Measurements from ENCODE around the gene SLC24A2.
"Not testable (repeated sequence)": the region's sequence is repeated elsewhere in the genome, so short reads cannot be mapped to it uniquely, and the experiment has no call there.

The SLC24A2 gene

GRCh38 chr9:19788614-19789271, at the start of gene SLC24A2:
SLC24A2 (minus strand) TSS chr9:19789037.
- DNase-seq (ENCODE audit: low spot score in 2 of 2) (no peak), ATAC-seq (ENCODE audit: low read depth) (no peak)
- no peaks in the 10 kb centered on the region for H3K4me1 Mint-ChIP-seq
- H3K27ac Mint-ChIP-seq = no peak within 1 kb of the TSS
- H3K9me3 Mint-ChIP-seq = no peaks in the 10 kb centered on the region
- no peak within 1 kb of the TSS for H3K4me3 Mint-ChIP-seq
- H3K36me3 Mint-ChIP-seq = no peaks in the 10 kb centered on the region
- H3K27me3 Mint-ChIP-seq = no peaks in the 10 kb centered on the region

GRCh38 chr9:19833331-19833730, 44.5 kb upstream of the SLC24A2 start:
- H3K27ac Mint-ChIP-seq; H3K4me3 Mint-ChIP-seq; H3K4me1 Mint-ChIP-seq; ATAC-seq (ENCODE audit: low read depth); H3K27me3 Mint-ChIP-seq; H3K9me3 Mint-ChIP-seq; DNase-seq (ENCODE audit: low spot score in 2 of 2); H3K36me3 Mint-ChIP-seq: not testable (repeated sequence)

GRCh38 chr9:19830796-19831195, 42.0 kb upstream of the SLC24A2 start:
- no peak overlapping the region for H3K27ac Mint-ChIP-seq
- H3K4me3 Mint-ChIP-seq = no peak overlapping the region
- DNase-seq (ENCODE audit: low spot score in 2 of 2) (no peak), ATAC-seq (ENCODE audit: low read depth) (no peak)
- peaks cover 2% of the 10 kb centered on the region for H3K9me3 Mint-ChIP-seq
- no peaks in the 10 kb centered on the region for H3K27me3 Mint-ChIP-seq
- H3K36me3 Mint-ChIP-seq = no peaks in the 10 kb centered on the region
- no peaks in the 10 kb centered on the region for H3K4me1 Mint-ChIP-seq

GRCh38 chr9:19828576-19829109, 39.8 kb upstream of the SLC24A2 start:
- ATAC-seq (ENCODE audit: low read depth) (no peak), DNase-seq (ENCODE audit: low spot score in 2 of 2) (no peak)
- H3K27me3 Mint-ChIP-seq = no peaks in the 10 kb centered on the region
- H3K27ac Mint-ChIP-seq = no peak overlapping the region
- no peak overlapping the region for H3K4me3 Mint-ChIP-seq
- no peaks in the 10 kb centered on the region for H3K9me3 Mint-ChIP-seq
- H3K36me3 Mint-ChIP-seq = no peaks in the 10 kb centered on the region
- H3K4me1 Mint-ChIP-seq = no peaks in the 10 kb centered on the region

- Mint-ChIP-seq H3K9me3 (peaks cover 9% of the 10 kb centered on the region), H3K27me3 (no peaks in the 10 kb centered on the region), H3K4me1 (no peaks in the 10 kb centered on the region), H3K4me3 (no peak overlapping the region), H3K27ac (no peak overlapping the region), H3K36me3 (no peaks in the 10 kb centered on the region)
- DNase-seq (ENCODE audit: low spot score in 2 of 2) (no peak), ATAC-seq (ENCODE audit: low read depth) (no peak)
These were observed 27.9 kb upstream of the SLC24A2 start for GRCh38 chr9:19816769-19817168.

GRCh38 chr9:19812194-19812593, 23.4 kb upstream of the SLC24A2 start:
- Mint-ChIP-seq H3K36me3 (no peaks in the 10 kb centered on the region), H3K27me3 (no peaks in the 10 kb centered on the region), H3K4me1 (no peaks in the 10 kb centered on the region), H3K9me3 (peaks cover 11% of the 10 kb centered on the region), H3K4me3 (no peak overlapping the region), H3K27ac (no peak overlapping the region)
- ATAC-seq (ENCODE audit: low read depth) (no peak), DNase-seq (ENCODE audit: low spot score in 2 of 2) (no peak)

- ATAC-seq (ENCODE audit: low read depth) = no peak
- H3K27ac Mint-ChIP-seq = no peak overlapping the region
- peaks cover 6% of the 10 kb centered on the region for H3K9me3 Mint-ChIP-seq
- H3K27me3 Mint-ChIP-seq = no peaks in the 10 kb centered on the region
- no peaks in the 10 kb centered on the region for H3K36me3 Mint-ChIP-seq
- no peaks in the 10 kb centered on the region for H3K4me1 Mint-ChIP-seq
- no peak overlapping the region for H3K4me3 Mint-ChIP-seq
- DNase-seq (ENCODE audit: low spot score in 2 of 2) = no peak
These were observed 20.8 kb upstream of the SLC24A2 start for GRCh38 chr9:19809422-19810269.

- ATAC-seq (ENCODE audit: low read depth) (no peak), DNase-seq (ENCODE audit: low spot score in 2 of 2) (no peak)
- Mint-ChIP-seq H3K4me3 (no peak overlapping the region), H3K27ac (no peak overlapping the region), H3K36me3 (no peaks in the 10 kb centered on the region), H3K27me3 (no peaks in the 10 kb centered on the region), H3K9me3 (peaks cover 6% of the 10 kb centered on the region), H3K4me1 (no peaks in the 10 kb centered on the region)
These were observed 18.5 kb upstream of the SLC24A2 start for GRCh38 chr9:19807182-19807892.

- DNase-seq (ENCODE audit: low spot score in 2 of 2) (no peak), ATAC-seq (ENCODE audit: low read depth) (no peak)
- H3K9me3 Mint-ChIP-seq = no peaks in the 10 kb centered on the region
- no peaks in the 10 kb centered on the region for H3K4me1 Mint-ChIP-seq
- H3K4me3 Mint-ChIP-seq = no peak overlapping the region
- no peaks in the 10 kb centered on the region for H3K36me3 Mint-ChIP-seq
- H3K27ac Mint-ChIP-seq = no peak overlapping the region
- no peaks in the 10 kb centered on the region for H3K27me3 Mint-ChIP-seq
These were observed 15.6 kb upstream of the SLC24A2 start for GRCh38 chr9:19804431-19804830.

- Mint-ChIP-seq H3K27ac (no peak overlapping the region), H3K4me1 (no peaks in the 10 kb centered on the region), H3K4me3 (no peak overlapping the region), H3K27me3 (no peaks in the 10 kb centered on the region), H3K36me3 (no peaks in the 10 kb centered on the region), H3K9me3 (peaks cover 3% of the 10 kb centered on the region)
- no peak for ATAC-seq (ENCODE audit: low read depth)
- DNase-seq (ENCODE audit: low spot score in 2 of 2) = no peak
These were observed 12.0 kb upstream of the SLC24A2 start for GRCh38 chr9:19800884-19801283.

GRCh38 chr9:19799784-19800183, 10.9 kb upstream of the SLC24A2 start:
- ATAC-seq (ENCODE audit: low read depth) (no peak), DNase-seq (ENCODE audit: low spot score in 2 of 2) (no peak)
- Mint-ChIP-seq H3K4me1 (no peaks in the 10 kb centered on the region), H3K9me3 (peaks cover 5% of the 10 kb centered on the region), H3K4me3 (no peak overlapping the region), H3K27me3 (no peaks in the 10 kb centered on the region), H3K27ac (no peak overlapping the region), H3K36me3 (no peaks in the 10 kb centered on the region)

GRCh38 chr9:19788152-19788551, 685 bp downstream of the SLC24A2 start:
- ATAC-seq (ENCODE audit: low read depth) (no peak), DNase-seq (ENCODE audit: low spot score in 2 of 2) (no peak)
- H3K27me3 Mint-ChIP-seq = no peaks in the 10 kb centered on the region
- no peaks in the 10 kb centered on the region for H3K36me3 Mint-ChIP-seq
- no peak overlapping the region for H3K4me3 Mint-ChIP-seq
- H3K27ac Mint-ChIP-seq = no peak overlapping the region
- no peaks in the 10 kb centered on the region for H3K9me3 Mint-ChIP-seq
- H3K4me1 Mint-ChIP-seq = no peaks in the 10 kb centered on the region

GRCh38 chr9:19787672-19788071, 1.2 kb downstream of the SLC24A2 start:
- no peaks in the 10 kb centered on the region for H3K36me3 Mint-ChIP-seq
- H3K27ac Mint-ChIP-seq = no peak overlapping the region
- H3K4me3 Mint-ChIP-seq = no peak overlapping the region
- no peaks in the 10 kb centered on the region for H3K27me3 Mint-ChIP-seq
- H3K4me1 Mint-ChIP-seq = no peaks in the 10 kb centered on the region
- DNase-seq (ENCODE audit: low spot score in 2 of 2) = no peak
- no peaks in the 10 kb centered on the region for H3K9me3 Mint-ChIP-seq
- no peak for ATAC-seq (ENCODE audit: low read depth)

GRCh38 chr9:19785230-19785629, 3.6 kb downstream of the SLC24A2 start:
- no peaks in the 10 kb centered on the region for H3K9me3 Mint-ChIP-seq
- DNase-seq (ENCODE audit: low spot score in 2 of 2) = no peak
- H3K4me3 Mint-ChIP-seq = no peak overlapping the region
- no peak for ATAC-seq (ENCODE audit: low read depth)
- no peaks in the 10 kb centered on the region for H3K36me3 Mint-ChIP-seq
- H3K27me3 Mint-ChIP-seq = no peaks in the 10 kb centered on the region
- H3K27ac Mint-ChIP-seq = no peak overlapping the region
- H3K4me1 Mint-ChIP-seq = no peaks in the 10 kb centered on the region
